Measurements from ENCODE around the gene LBX2.

GRCh38 chr2:74505448-74506246 lies 6.2 kb upstream of the LBX2 start:
- no peak for TF ChIP-seq CTCF (optimal IDR thresholded peaks at IDR 0.05 in 1 of 3, IDR thresholded peaks at IDR 0.05 in 1 of 3, conservative IDR thresholded peaks at IDR 0.05 in 1 of 3; ENCODE audit: extremely low read depth in 1 of 3, insufficient read depth in 2 of 3, low read length in 3 of 3)
- no peak for TF ChIP-seq EZH2 (IDR thresholded peaks at IDR 0.05; ENCODE audit: low read length)

Data from keratinocyte (primary cell).